ENCODE results near the gene SP4.

- no peak for TF ChIP-seq CTCF (conservative IDR thresholded peaks at IDR 0.05)
- TF ChIP-seq EZH2 (IDR thresholded peaks at IDR 0.05; ENCODE audit: low read depth) = no peak
Measured at GRCh38 chr7:21486511-21486910, 58.6 kb downstream of the SP4 start.

Measured in PC-9 (cell line).